Measurements from ENCODE around the gene KRT32.

DNA sequence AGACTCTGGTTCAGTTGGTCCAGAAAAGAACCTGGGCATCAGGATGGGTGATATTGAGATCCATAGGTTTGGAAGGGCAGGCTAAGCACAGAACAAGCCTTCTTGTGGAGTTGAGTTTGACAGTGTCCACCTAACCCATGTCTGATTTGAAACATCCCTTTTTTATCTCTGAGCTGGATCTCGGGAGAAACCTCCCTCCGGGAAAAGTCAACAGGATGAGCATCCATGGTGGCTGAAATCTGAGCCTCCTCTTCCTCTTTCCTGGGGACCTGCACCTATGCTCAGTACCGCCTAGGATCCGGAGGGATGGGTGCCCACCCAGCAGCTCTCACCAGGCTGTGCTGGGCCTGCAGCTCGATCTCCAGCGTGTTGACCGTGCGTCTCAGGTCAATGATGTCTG is 3.4 kb downstream of the KRT32 start:
- TF ChIP-seq POLR2A (IDR thresholded peaks at IDR 0.05) (no peak), CTCF (IDR thresholded peaks at IDR 0.05) (no peak), POLR2AphosphoS5 (IDR thresholded peaks at IDR 0.05) (no peak)
